HG02623 (cell line): Measurements from ENCODE around the gene DUOX2.
"Not testable (repeated sequence)": the region's sequence is repeated elsewhere in the genome, so short reads cannot be mapped to it uniquely, and the experiment has no call there.

ENCODE experiments used
- ATAC-seq: cut with Tn5 transposase; IDR thresholded peaks from one replicate; pipeline ENCODE4 v1.9.1; 2021; ENCODE audit warnings: moderate library complexity; ENCODE audit not compliant: unreplicated experiment

Gene DUOX2

DNA sequence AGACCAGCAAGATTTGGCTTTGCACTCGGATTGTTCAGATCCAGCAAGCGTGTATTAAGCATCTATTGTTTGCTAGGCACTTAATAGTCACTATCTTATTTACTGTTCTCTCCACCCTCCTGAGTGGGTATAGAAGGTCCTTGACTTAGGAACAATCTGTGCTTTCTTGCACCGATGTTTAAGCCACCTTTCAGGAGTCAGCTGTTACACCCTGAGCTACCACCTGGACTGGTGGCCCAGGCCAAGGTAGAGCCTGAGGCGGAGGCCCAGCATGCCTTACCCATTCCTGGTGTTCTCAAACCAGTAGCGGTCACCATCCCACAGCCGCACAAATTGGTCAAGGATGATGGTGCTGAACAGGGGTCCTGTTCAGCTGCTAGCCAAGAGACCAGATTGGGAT is 25.8 kb upstream of the DUOX2 start:
- no peak for ATAC-seq

DNA sequence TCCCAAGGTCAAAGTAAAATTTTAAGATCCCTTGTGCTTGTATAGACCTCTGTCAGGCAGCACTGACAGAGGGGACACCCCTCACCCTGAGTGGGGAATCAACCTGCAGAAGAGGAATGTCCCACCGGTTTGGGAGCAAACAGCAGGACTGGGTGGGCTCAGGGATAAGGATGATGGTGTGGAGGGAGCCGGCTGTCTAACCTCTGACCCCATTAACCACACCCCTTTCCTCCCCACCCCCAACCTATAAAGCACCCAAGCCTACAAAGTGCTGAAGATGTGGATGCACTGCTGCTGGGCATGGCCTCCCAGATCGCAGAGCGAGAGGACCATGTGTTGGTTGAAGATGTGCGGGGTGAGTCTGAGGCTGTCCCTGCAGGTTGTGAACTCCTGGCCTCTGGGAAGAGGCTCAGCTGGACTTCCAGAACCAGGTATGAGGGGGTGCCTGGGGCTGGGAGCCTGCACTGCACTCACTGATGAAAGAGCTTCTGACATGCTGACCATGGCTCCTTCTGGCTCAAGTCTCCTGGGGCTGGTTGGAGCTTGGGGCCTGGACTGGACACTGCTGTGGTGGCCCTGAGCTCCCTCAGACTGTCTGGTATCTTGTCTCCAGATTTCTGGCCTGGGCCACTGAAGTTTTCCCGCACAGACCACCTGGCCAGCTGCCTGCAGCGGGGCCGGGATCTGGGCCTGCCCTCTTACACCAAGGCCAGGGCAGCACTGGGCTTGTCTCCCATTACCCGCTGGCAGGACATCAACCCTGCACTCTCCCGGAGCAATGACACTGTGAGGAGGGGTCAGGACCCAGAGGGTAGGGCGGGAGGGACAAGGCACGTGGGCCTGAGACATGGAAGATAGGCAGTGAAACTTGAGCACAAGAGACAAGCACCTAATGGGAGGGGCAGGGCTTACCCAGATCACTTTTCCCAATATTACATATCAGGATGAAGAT is 25.1 kb upstream of the DUOX2 start:
- ATAC-seq: no peak

- ATAC-seq: no peak
Observed at GRCh38 chr15:45137703-45138102, 23.7 kb upstream of the DUOX2 start.

DNA sequence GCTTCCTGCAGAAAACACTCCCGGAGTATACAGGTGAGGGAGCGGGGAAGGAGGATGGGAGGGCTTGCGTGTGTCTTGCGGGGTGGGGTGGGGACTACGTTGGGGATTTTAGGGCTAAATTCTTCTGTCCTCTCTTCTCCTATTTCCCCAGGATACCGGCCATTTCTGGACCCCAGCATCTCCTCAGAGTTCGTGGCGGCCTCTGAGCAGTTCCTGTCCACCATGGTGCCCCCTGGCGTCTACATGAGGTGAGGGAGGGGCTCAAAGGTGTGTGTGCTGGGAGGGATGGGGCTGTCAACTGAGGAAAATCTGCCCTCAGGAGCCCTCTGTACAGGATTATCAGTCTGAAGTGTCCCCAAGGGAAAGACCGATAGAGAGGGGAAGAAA is 22.4 kb upstream of the DUOX2 start:
- ATAC-seq: no peak

- ATAC-seq: not testable (repeated sequence)
Observed at GRCh38 chr15:45135705-45136377, 21.9 kb upstream of the DUOX2 start.

- no peak for ATAC-seq
Observed at GRCh38 chr15:45134682-45135604, 21.0 kb upstream of the DUOX2 start.

GRCh38 chr15:45134046-45134445 is 20.1 kb upstream of the DUOX2 start:
- no peak for ATAC-seq

GRCh38 chr15:45133561-45133920 is 19.6 kb upstream of the DUOX2 start:
- ATAC-seq: no peak

DNA sequence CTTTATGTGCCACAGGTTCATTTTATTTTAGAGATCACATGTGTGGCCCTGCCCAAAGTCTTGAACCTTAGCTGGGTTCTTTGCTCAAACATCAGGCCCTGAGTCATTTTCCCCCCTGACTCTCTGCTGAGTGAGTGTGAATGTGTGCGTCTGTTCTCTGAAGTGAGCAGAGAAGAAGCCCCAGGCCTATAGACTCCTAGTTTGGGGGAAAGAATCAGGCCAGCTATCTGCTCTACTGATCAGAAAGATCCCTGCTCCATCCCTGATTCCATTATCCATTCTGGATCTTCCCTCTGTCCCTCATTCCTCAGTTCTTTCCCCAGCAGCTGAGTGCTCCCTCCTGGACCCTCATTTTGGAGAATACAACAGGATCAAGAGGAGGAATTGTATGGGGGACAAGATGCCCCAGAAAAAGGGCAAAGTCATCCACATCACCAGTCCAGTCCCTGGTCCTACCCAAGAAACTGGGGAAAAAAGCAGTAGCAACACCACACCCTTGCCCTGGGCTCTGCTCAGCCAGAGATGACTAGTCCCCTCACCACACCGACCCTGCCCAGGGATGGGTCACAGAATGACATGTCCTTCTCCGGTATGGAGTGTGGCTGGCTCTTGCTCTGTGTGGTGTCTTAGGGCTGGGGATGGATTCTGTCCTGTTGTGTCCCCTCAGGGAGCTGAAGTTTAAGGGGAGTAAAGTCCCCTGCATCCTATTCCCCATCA is 19.0 kb upstream of the DUOX2 start:
- ATAC-seq: no peak

DNA sequence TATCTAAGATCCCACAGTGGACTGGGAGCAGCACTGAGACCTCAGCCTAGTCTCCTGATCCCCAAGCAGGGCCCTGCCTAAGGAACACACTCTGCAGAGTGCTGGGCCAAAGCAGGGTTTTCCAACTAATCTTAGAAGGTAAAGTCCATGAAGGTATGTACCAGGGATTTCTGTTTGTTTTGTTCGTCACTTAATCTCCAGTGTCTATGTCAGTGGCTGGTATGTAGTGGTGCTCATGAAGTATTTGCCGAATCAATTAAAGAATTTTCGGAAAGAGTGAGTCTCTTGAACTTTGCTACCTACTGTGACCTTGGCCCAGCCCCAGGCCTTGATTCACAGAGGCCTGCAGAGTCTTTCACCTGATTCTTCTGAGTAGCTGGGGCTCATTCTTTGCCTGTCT is 17.5 kb upstream of the DUOX2 start:
- no peak for ATAC-seq

DNA sequence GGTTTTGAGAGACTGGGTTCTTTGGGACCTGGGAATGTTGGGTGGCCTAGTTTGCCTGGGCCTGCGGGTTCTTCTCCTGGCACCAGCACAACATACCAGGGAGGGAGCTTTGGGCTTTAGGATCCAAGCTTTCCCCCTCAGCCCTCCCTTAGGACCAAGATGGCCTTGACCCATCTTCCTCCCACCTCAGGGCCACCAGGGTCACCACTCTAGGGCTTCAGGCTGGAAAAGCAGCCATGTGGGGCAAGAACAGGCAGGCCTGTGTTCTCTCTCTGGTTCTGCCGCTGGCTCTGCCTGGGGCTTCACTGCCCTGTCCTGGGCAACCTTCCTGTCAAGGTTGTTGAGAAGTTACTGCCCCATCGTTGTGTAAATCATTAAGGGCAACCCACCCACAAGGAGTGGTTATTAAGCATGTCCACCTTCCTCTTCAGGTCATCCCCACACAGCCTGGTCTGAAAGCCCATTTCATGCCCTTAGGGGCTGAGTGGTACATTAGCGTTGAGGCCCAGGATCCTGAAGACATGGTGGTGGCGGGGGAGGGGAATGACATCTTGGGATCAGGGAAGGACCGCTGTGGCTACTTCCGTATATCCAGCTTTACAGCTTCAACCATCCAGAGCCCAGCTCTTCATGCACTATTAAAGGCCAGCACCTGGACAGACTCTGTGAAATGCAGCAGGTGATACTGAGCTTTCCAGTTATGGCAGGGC is 16.5 kb upstream of the DUOX2 start:
- no peak for ATAC-seq

DNA sequence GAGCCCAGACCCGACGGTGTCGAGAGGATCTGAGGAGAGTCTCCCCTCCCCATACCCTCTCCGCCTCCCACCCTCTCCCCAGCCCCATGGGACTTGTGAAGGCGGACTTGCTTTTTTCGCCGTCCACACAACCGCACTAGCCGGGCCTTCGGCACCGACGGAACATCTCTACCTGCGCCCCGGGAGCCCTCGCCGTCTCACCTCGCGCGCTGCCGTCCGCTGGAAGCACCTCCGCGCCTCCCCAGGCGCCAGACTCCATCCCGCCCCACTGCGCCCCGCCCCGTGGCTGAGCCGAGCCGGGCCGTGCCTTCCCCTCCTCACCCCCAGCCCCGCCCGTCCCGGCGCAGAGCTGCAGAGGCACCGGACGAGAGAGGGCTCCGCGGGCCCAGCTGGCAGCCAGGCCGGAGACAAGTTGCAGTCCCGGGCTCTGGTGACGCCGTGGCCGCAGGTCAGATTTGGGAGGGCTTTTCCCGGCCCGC is 15.7 kb upstream of the DUOX2 start, which contains the start of the genes DUOX1 and DUOXA1:
Gene DUOX1 (plus strand): TSS at position 344 of the 479 bp plus-strand sequence. CDS start 1,973 bp downstream, outside the sequence.
Gene DUOXA1 (minus strand): TSS at position 229 of the 479 bp plus-strand sequence. CDS start 6,865 bp downstream, outside the sequence.
- ATAC-seq: no peak

DNA sequence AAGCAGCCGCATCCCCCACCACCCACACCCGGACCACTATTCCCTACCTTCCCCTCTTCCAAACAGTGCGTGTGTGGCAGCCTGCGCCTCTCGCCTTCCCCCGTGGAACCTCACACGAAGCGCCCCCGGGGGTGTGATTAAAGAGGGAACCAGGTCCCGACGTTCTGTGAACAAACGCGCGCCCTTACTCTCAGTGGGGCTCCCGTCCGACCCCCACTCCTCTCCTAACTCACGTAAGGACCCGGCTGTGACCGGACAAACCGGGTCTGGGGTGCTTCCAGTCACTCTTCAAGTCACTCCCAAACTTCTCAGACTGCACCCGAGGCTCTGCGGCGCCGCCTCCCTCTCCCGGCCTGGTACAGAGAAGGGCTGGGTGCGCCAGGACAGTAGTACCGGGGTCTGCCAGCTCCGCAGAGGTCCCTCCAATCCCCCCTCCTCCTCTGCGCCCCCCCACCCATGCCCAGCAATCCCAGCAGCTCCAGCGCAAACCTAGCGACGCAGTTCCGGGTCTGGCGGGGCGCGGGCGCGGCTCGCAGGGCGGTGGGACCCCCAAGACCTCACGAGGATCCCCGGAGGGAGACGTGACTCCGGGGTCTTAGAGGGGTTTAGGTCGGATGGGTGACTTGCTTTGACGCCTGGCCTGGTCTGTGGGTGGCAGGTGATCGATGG is 15.1 kb upstream of the DUOX2 start:
- no peak for ATAC-seq

GRCh38 chr15:45126535-45127158 is 12.7 kb upstream of the DUOX2 start:
- ATAC-seq: no peak

GRCh38 chr15:45123397-45123796 is 9.4 kb upstream of the DUOX2 start:
- ATAC-seq: no peak

DNA sequence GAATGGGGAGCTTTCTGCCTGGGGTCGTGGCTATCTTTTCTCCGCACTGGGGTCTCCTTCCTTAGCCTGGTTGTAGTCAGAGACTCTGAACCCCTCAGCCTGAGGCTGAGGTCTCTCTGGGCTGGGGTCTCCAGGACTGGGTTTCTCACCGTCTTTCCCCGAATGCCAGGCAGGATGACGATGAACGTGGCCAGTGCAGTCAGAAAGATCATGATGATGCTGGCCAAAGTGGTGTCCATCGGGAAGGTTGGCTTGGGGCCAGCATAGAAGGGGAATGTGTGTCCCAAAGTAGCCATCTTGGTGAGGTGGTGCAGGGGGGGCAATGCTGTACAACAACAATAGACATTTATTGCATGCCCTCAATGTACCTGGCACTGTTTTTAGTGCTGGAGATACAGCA is 8.7 kb upstream of the DUOX2 start:
- no peak for ATAC-seq

DNA sequence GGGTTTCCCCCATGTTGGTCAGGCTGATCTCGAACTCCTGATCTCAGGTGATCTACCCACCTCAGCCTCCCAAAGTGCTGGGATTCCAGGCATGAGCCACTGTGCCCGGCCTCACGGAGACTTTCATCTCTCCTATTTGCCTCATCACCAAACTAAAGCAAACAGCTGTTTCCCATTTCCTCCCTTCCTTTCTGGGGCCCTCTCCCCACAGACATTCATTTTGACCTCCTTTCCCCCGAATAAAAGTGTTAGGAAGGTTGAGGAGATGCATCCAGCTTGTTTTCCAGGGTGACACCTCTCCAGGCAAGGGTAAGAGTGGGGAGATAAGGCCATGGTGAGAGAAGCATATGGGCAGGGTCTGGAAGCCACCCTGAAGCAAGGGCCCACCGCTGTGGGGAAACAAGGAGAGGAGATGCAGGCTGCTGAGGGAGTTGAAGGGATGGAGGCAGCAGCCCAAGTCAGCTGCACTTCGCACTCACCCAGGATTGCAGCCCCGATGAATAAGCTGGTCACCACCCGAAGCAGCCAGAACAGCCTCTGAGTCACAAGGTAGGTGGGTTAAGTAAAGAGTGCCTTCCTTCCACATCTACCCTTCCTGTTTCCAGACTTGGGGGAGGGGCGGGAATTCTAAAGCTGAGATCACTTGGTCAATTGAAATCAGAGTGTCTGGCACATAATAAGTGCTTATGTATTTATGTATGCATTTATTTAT is 7.9 kb upstream of the DUOX2 start:
- ATAC-seq: no peak

- ATAC-seq: no peak
Observed at GRCh38 chr15:45121020-45121419, 7.0 kb upstream of the DUOX2 start.
